Left forelimb (tissue), 1 donor: ENCODE results near the gene PRMT3.
A peak's percentile ranks its signal among the peaks of the same experiment; 100 is the strongest.
"Not testable (repeated sequence)": the region's sequence is repeated elsewhere in the genome, so short reads cannot be mapped to it uniquely, and the experiment has no call there.

Experiments
- DNase-seq: peaks from one replicate; pipeline ENCODE4 v3.0.0-alpha.2; 2018; ENCODE audit warnings: low spot score

Gene PRMT3

DNA sequence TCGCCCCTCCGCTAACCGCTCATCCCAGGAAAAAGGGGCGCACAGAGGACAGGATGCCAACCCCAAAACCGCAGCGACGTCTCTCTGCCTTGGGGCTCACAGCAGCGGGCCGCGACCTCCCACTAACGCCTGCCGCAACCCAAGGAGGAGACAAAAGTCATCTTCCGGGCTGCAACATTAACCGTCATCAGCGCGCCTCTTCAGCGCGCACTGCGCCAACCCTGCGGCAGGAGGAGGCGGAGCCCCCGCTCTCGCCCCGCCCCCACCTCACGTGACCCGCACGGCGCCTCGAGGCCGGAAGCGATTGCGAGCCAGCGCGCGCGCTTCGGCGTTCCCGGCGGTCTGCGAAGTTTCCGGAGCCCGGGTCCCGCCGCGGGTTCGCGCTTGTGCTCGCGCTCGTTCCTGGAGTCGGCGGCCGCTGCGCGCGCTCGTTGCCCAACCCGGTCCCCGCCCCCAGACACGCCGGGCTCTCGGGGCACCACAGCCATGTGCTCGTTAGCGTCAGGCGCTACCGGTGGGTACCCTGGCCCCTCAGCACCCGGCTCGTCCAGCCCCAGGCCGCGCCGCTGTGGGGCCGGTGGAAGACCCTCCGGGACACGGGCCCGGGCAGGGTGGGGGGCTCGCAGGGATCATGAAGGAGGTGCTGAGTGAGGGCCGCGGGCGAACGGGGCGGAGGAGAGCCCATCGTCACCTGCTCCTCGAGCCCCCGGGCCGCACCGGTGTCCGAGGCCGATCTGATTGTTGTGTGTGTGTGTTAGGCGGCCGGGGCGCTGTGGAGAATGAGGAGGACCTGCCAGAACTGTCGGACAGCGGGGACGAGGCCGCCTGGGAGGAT lies at the start of gene PRMT3:
TSS of gene PRMT3 (plus strand) at position 456 of the 835 bp plus-strand sequence. CDS start at position 487, 31 bp downstream.
- DNase-seq: peak; percentile 98

DNA sequence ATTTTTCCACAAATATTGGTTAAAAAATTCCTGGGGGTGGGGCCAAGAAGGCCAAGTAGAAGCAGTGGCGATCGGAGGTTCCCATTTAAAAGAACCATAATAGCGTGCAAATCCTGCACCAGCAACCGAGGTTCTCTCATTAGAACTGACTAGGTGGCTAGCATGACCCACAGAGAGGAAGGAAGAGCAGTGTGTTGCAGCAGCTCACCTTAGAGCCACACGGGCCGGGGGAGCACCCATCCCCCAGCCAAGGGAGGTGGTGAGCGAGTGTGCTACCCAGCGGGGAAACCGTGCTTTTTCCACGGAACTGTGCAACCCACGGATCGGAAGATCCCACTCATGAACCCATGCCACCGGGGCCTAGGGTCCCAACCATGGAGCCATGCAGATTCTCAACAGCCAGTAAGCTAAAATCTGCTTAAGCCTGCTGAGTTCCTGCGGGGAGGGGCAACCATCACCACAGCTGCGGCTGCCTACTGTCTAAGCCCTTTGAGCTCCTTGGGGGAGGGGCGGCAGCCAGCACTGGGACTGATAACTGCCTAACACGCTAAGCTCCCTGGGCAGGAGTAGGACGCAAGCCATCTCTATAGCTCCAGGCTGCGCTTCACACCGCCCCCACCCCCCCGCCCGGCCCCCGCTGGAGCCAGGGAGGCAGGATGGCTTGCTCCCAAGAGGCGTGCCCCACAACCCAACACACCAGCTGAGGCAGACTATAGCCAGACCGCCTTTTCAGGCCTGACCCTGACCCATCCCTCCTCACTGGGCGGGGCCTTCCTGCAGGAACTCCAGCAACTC lies 45.0 kb upstream of the PRMT3 start:
- peak; percentile 71 for DNase-seq

DNA sequence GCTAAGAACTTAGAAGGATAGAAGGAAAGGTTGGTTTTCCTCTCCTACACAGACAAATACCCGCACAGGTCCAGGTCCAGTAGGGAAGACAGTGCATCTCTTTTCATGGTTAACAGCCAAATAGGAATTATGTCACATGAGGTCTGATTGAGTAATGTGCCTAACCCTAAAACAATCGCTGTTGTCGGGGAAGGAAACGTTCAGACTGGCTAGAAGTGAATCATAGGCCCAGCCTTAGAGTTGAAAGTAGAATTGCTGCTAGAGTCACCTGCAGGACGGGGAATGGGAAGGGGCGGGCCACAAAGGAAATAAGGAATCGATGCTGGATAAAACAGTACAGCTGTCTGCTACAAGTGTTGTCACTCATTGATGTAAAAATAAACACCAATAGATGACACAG lies 36.4 kb upstream of the PRMT3 start:
- no peak for DNase-seq

DNA sequence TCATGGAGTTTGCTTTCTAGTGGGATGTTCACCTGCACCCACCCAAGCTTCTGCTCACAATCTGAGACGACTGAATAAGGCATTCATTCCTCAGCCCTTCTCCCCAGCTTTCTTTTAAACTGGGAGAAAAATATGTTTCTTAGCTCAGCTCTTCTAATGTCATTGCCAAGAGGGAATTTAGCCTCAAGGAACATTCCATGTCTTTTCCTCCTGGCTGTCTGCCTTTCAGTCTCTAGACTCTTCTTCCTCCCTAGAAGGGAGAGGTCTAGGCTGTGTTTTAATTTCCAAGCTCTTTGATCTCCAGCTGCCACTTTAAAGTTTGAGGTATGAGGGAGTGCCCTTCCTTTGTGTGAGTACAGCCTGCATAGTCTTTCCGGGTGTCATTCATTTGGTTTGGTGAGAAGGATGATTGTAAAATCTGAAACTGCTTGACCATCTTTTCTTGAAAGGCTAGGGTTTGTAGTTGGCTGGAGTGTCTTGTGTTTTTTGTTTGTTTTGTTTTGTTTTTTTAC lies 35.7 kb upstream of the PRMT3 start:
- no peak for DNase-seq

DNA sequence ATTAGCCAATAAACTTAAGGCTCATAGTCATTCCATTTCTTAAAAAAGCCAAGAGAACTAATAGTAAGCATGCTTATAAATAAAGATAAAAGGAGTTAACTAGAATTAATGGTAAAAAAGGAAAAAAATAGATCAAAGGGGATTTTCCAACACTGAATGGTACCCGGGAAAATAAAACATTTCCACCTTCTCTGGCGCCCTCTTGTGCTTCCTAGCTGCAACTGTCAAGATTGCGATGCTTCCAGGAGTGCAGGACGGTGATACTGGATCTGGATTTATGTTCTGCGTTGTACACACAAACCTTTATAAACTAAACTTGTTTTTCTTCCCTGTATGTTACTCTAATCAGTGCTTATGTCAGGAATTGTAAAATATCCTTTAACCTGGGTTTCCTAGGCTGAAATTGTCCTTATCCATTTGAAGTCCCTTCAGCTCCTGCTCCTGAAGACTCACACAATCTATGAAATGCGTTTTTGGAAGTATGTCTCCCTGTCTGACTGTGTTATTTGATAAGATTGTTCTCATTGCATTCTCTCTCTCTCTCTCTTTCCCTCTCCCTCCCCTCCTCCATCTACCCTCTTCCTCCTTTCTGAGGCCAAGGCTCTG lies 33.6 kb upstream of the PRMT3 start:
- no peak for DNase-seq

GRCh38 chr11:20355221-20356219 lies 32.0 kb upstream of the PRMT3 start:
- DNase-seq: no peak

DNA sequence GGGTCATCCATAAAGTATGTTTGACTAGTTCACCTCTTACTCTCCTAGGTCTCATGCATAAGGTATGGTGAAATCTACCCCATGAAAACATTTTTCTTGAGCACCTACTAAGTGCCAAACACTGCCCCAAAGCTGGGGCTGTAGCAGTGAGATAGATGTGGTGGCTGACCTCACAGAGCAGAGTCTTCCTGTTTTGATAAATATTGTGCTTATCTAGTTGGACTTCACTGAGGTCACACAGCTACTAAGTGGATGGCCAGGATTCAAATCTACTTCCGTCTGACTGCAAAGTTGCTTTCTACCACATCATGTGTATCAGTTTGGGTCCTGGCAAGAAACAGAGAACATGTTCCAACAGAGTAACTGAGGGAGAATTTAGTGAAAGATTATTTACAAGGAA lies 30.4 kb upstream of the PRMT3 start:
- no peak for DNase-seq

GRCh38 chr11:20360650-20361049 lies 26.9 kb upstream of the PRMT3 start:
- DNase-seq: no peak

- DNase-seq: no peak
Observed at GRCh38 chr11:20362481-20362880, 25.0 kb upstream of the PRMT3 start.

- no peak for DNase-seq
Observed at GRCh38 chr11:20363149-20363499, 24.4 kb upstream of the PRMT3 start.

DNA sequence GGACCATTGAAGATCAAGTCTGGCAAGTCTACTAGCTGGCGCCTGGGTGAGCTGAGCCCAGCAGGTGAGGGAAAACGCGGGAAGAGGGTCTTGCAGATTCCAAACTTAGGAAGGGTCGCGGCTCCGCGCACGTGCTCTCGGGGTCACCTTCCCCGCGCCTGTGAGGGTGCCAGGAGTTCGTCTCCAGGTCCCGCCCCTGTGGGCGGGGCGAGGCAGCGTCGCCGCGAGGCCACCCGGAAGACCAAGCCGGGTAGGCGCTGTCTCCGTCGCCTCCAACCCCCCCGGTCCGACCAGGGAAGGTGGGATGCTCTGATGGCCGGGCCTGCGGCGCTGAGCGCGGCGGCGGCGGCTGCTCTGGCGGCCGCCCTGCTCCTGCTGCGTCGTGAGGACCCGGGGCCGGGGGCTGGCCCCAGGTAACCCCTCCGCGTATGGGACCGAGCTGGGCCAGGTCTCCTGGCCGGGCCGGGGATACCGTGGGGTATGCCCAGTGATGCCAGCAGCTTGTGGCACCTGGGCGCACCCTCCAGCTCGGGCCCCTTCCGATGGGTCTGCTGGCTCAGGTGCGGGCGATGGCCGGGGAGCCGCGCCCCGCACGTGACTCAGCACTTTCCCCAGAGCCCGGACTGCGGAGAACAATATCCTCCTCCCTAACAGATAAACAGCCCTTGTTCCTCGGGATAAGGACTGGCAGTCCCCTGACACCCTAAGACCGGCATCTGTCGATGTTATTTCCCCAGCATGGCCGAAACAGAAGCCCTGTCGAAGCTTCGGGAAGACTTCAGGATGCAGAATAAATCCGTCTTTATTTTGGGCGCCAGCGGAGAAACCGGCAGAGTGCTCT lies 23.8 kb upstream of the PRMT3 start, which contains the start of gene HTATIP2:
TSS of gene HTATIP2 (plus strand) at position 215 of the 841 bp plus-strand sequence. CDS start at position 739, 524 bp downstream.
- no peak for DNase-seq

DNA sequence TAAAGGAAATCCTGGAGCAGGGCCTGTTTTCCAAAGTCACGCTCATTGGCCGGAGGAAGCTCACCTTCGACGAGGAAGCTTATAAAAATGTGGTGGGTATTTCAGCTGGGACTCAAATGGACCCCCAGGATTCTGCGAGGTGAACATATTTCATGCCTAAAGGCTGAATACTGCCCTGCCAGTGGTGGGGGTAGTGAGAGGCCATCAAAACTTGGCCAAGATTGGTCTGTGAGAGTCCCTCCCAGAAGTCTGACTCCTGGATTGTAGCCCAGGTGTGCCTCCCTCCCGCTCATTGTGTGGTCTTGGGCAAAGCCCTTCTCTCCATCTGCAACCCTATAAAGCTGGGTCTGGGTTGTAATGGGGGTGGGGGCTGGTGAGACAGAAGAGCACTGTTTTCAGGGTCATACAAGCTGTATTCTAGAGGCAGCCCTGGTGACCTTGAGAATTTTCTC lies 23.1 kb upstream of the PRMT3 start:
- DNase-seq: no peak

GRCh38 chr11:20365465-20365864 lies 22.1 kb upstream of the PRMT3 start:
- DNase-seq: not testable (repeated sequence)

DNA sequence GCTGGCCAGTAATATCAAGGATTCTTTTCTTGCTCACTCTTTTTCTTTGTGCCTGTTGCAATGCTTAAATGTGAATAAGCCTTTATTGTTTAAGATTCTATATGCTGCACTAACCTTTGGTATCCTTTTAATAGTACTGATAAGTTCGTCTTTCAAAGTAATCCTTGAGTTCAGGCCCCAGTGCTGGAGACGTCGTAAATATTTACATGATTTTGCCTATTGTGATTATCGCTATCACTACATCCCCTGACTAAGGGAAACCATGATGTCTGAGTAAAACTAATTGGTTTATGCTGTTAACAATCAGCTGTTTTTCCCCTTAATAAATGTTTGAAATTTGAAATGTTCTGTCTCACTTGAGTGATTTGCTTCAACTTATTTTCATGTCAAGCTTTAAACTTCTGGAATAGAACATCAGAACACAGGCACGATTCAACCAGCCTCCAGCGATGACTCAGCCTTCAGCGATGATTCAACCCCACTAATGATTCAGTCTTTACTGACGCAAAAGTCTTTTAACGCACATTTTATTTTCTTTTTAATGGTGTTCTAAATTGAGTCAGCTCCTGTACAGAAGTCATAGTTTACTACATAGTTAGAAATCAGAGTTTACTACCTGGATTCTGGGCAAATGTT lies 20.1 kb upstream of the PRMT3 start:
- DNase-seq: no peak

GRCh38 chr11:20368438-20368837 lies 19.1 kb upstream of the PRMT3 start:
- DNase-seq: no peak

GRCh38 chr11:20369826-20370225 lies 17.7 kb upstream of the PRMT3 start:
- no peak for DNase-seq

- DNase-seq: no peak
Observed at GRCh38 chr11:20372081-20372626, 15.4 kb upstream of the PRMT3 start.

DNA sequence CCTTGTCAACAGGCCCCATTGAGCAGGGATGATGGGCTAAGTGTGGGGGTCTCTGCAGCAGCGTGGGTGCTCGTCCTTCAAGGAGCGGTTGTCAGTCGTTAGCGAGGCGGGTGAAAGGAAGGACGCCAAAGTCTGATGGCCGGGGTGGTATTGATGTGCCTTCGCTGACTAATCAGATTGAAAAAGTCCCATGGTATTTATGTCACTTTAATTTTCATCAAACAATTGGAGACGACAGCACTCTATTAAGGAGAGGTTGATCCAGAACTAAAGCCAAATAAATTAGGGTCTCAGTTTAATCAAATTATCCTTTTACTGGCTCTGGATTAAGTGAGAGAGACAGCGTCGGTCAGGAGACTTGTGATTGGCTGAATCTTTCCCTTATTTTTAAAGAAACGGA lies 14.4 kb upstream of the PRMT3 start:
- DNase-seq: no peak

- no peak for DNase-seq
Observed at GRCh38 chr11:20373568-20374209, 13.8 kb upstream of the PRMT3 start.
